H1 (cell line): ENCODE results near the gene TM4SF18. TPM values are rescaled to one million over a fixed set of nuclear protein-coding genes. Genes with fewer than 3 reads are reported as not detected.

Source experiments
- CTCF ChIA-PET: fragments of 300-600 bp; sonication (Branson Sonifier 250); formaldehyde crosslinking; loops from one replicate; lab custom pipeline; 2021; ENCODE audit not compliant: partially characterized antibody; lab: Charles Lee
- POLR2A ChIA-PET: fragments of 300-600 bp; sonication (Branson Sonifier 250); formaldehyde crosslinking; loops from one replicate; lab custom pipeline; 2021; ENCODE audit warnings: inconsistent platforms; ENCODE audit not compliant: partially characterized antibody; lab: Charles Lee
- DNase-seq, 2 experiments: peaks; one replicate each; pipeline versions ENCODE4 v3.0.0 to v3.0.0-alpha.2; 2010 to 2022; ENCODE audit warnings: low spot score in 2 of 2, low read depth in 1 of 2, mixed read lengths in 1 of 2
- FAIRE-seq: peaks from 2 replicates; lab custom pipeline; 2011; peaks lifted over from hg19 to GRCh38; lab: Jason Lieb, UNC
- H2AFZ ChIP-seq: 2 replicates; pipeline ENCODE4 v1.8.1; 2012; ENCODE audit warnings: low read length, inconsistent platforms
- H2AK5ac ChIP-seq: 2 replicates; pipeline ENCODE4 v1.6.1; 2013; ENCODE audit warnings: low read depth, low read length
- H2BK120ac ChIP-seq: replicated peaks from 2 replicates; pipeline ENCODE3; 2013; ENCODE audit warnings: low read depth, low read length, inconsistent platforms
- H2BK12ac ChIP-seq: 2 replicates; pipeline ENCODE4 v1.6.1; 2013; ENCODE audit warnings: low read depth, low read length
- H2BK15ac ChIP-seq: 2 replicates; pipeline ENCODE4 v1.6.1; 2013; ENCODE audit warnings: low read length
- H2BK20ac ChIP-seq: 2 replicates; pipeline ENCODE4 v1.6.1; 2013; ENCODE audit warnings: low read length
- H2BK5ac ChIP-seq: 2 replicates; pipeline ENCODE4 v1.6.1; 2013; ENCODE audit warnings: low read depth, low read length
- H3K14ac ChIP-seq: 2 replicates; pipeline ENCODE4 v1.6.1; 2013; ENCODE audit warnings: inconsistent platforms; ENCODE audit not compliant: insufficient read length
- H3K18ac ChIP-seq: 2 replicates; pipeline ENCODE4 v1.6.1; 2013; ENCODE audit warnings: low read length; ENCODE audit errors: extremely low read depth
- H3K23ac ChIP-seq: 2 replicates; pipeline ENCODE4 v1.6.1; 2013; ENCODE audit warnings: inconsistent platforms; ENCODE audit not compliant: insufficient read length
- H3K23me2 ChIP-seq: 2 replicates; pipeline ENCODE4 v1.6.1; 2013; ENCODE audit warnings: low read depth, low read length
- H3K27ac ChIP-seq: 2 replicates; pipeline ENCODE4 v1.6.1; 2011; ENCODE audit warnings: low read depth, low read length, inconsistent platforms
- H3K27me3 ChIP-seq, 4 experiments: replicated peaks in 1 of 4; 1 replicate in 1 of 4; 2 replicates in 3 of 4; pipeline versions ENCODE4 v1.6.1 to v1.8.1; 2011 to 2013; ENCODE audit warnings: low read length in 3 of 4, mild to moderate bottlenecking in 3 of 4, inconsistent platforms in 2 of 4, mixed read lengths in 2 of 4, moderate library complexity in 1 of 4; ENCODE audit not compliant: control insufficient read depth in 3 of 4, insufficient read depth in 3 of 4; ENCODE audit errors: extremely low read depth in 1 of 4
- H3K36me3 ChIP-seq, 4 experiments: 2 replicates each; pipeline versions ENCODE4 v1.6.1 to v1.8.1; 2011 to 2013; ENCODE audit warnings: mild to moderate bottlenecking in 4 of 4, low read length in 3 of 4, moderate library complexity in 2 of 4, control low read depth in 1 of 4, inconsistent platforms in 1 of 4; ENCODE audit not compliant: insufficient read depth in 4 of 4, control insufficient read depth in 2 of 4
- H3K4ac ChIP-seq: replicated peaks from 2 replicates; pipeline ENCODE3; 2013; ENCODE audit warnings: low read length, low read depth, mixed read lengths, inconsistent platforms; ENCODE audit not compliant: insufficient read length
- H3K4me1 ChIP-seq, 4 experiments: replicated peaks in 1 of 4; 1 replicate in 1 of 4; 2 replicates in 3 of 4; pipeline versions ENCODE4 v1.6.1 to v1.8.1; 2011 to 2013; ENCODE audit warnings: low read length in 3 of 4, inconsistent platforms in 2 of 4, mixed read lengths in 1 of 4; ENCODE audit not compliant: insufficient read depth in 4 of 4, control insufficient read depth in 3 of 4
- H3K4me2 ChIP-seq, 2 experiments: 2 replicates each; pipeline versions ENCODE4 v1.6.1 to v1.8.1; 2011 to 2013; ENCODE audit warnings: low read depth in 2 of 2, low read length in 2 of 2, control low read depth in 1 of 2, inconsistent platforms in 1 of 2, mild to moderate bottlenecking in 1 of 2; ENCODE audit not compliant: insufficient read depth in 1 of 2
- H3K4me3 ChIP-seq, 4 experiments: fragments of 200-600, 300-600 bp in 1 of 4; sonication (generic), shearing (Covaris generic), sonication (Bioruptor Twin) in 1 of 4; 2 replicates each; pipeline versions ENCODE4 v1.5.1 to v1.8.1; 2011 to 2016; ENCODE audit warnings: low read length in 4 of 4, low read depth in 3 of 4, control low read depth in 2 of 4, inconsistent platforms in 2 of 4, mild to moderate bottlenecking in 2 of 4, mixed read lengths in 1 of 4, moderate library complexity in 1 of 4; ENCODE audit not compliant: insufficient read depth in 2 of 4; ENCODE audit errors: extremely low read depth in 1 of 4
- H3K56ac ChIP-seq: replicated peaks from 2 replicates; pipeline ENCODE3; 2013; ENCODE audit warnings: low read depth, mild to moderate bottlenecking, mixed read lengths, low read length, inconsistent platforms; ENCODE audit not compliant: insufficient read length
- H3K79me1 ChIP-seq: 2 replicates; pipeline ENCODE4 v1.6.1; 2013; ENCODE audit warnings: low read depth, low read length, control low read depth
- H3K79me2 ChIP-seq, 2 experiments: 2 replicates each; pipeline versions ENCODE4 v1.6.1 to v1.8.1; 2012 to 2013; ENCODE audit warnings: low read length in 2 of 2, mild to moderate bottlenecking in 2 of 2, inconsistent platforms in 1 of 2; ENCODE audit not compliant: insufficient read depth in 2 of 2, control insufficient read depth in 1 of 2
- H3K9ac ChIP-seq, 4 experiments: replicated peaks in 1 of 4; 1 replicate in 1 of 4; 2 replicates in 3 of 4; pipeline versions ENCODE4 v1.6.1 to v1.8.1; 2011 to 2013; ENCODE audit warnings: low read depth in 3 of 4, low read length in 3 of 4, control low read depth in 2 of 4, mild to moderate bottlenecking in 2 of 4, moderate library complexity in 2 of 4, inconsistent platforms in 1 of 4; ENCODE audit errors: extremely low read depth in 1 of 4
- H3K9me3 ChIP-seq, 2 experiments: 2 replicates each; pipeline versions ENCODE4 v1.6.1 to v1.8.1; 2012 to 2013; ENCODE audit warnings: mild to moderate bottlenecking in 2 of 2, moderate library complexity in 2 of 2, control low read depth in 1 of 2, inconsistent platforms in 1 of 2, low read depth in 1 of 2, low read length in 1 of 2, mixed read lengths in 1 of 2; ENCODE audit not compliant: insufficient read depth in 2 of 2
- H4K20me1 ChIP-seq, 2 experiments: replicated peaks in 1 of 2; 2 replicates each; pipeline versions ENCODE3 to v1.8.1; 2011 to 2013; ENCODE audit warnings: inconsistent platforms in 2 of 2, low read length in 2 of 2, mild to moderate bottlenecking in 1 of 2; ENCODE audit not compliant: insufficient read depth in 2 of 2, control insufficient read depth in 1 of 2
- H4K5ac ChIP-seq: 2 replicates; pipeline ENCODE4 v1.6.1; 2013; ENCODE audit warnings: low read length, low read depth, mixed read lengths, inconsistent platforms; ENCODE audit not compliant: insufficient read length
- H4K8ac ChIP-seq: 2 replicates; pipeline ENCODE4 v1.8.0; 2013; ENCODE audit warnings: mild to moderate bottlenecking, moderate library complexity, low read length, inconsistent platforms; ENCODE audit not compliant: insufficient read depth; ENCODE audit errors: extremely low read depth
- H4K91ac ChIP-seq: replicated peaks from 2 replicates; pipeline ENCODE3; 2013; ENCODE audit warnings: low read length, mixed read lengths, inconsistent platforms; ENCODE audit not compliant: insufficient read length
- CBX8 ChIP-seq: fragments of 300-800, 300-1000 bp; sonication (generic); IDR thresholded peaks from 2 replicates; pipeline ENCODE4 v1.7.1; 2016; ENCODE audit warnings: low read depth, low read length, borderline replicate concordance
- CTCF ChIP-seq, 3 experiments: IDR thresholded peaks; 1 replicate in 2 of 3; 2 replicates in 1 of 3; pipeline versions ENCODE4 v1.5.1 to v1.6.1; 2011; ENCODE audit warnings: low read length in 3 of 3, mild to moderate bottlenecking in 3 of 3, inconsistent platforms in 2 of 3, low read depth in 1 of 3, moderate library complexity in 1 of 3; ENCODE audit not compliant: insufficient read depth in 1 of 3; ENCODE audit errors: control extremely low read depth in 1 of 3
- HDAC2 ChIP-seq, 2 experiments: fragments of 300-600 bp in 1 of 2; sonication (generic) in 1 of 2; IDR thresholded peaks; 2 replicates each; pipeline ENCODE4 v1.6.1; 2011 to 2012; ENCODE audit warnings: low read depth in 2 of 2, low read length in 2 of 2, mild to moderate bottlenecking in 2 of 2, moderate library complexity in 2 of 2, borderline replicate concordance in 1 of 2, inconsistent platforms in 1 of 2
- HDAC6 ChIP-seq: IDR thresholded peaks from one replicate; pipeline ENCODE4 v1.7.1; 2012; ENCODE audit warnings: low read depth, mild to moderate bottlenecking, inconsistent platforms, low read length, moderate library complexity
- POU5F1 ChIP-seq: IDR thresholded peaks from 2 replicates; pipeline ENCODE4 v1.6.1; 2011; ENCODE audit warnings: low read depth, mild to moderate bottlenecking, low read length, moderate library complexity
- RFX5 ChIP-seq: IDR thresholded peaks from 2 replicates; pipeline ENCODE4 v1.6.1; 2011; ENCODE audit warnings: low read depth, low read length, improper control_type of control experiment, borderline replicate concordance
- RXRA ChIP-seq: IDR thresholded peaks from 2 replicates; pipeline ENCODE4 v1.6.1; 2011; ENCODE audit warnings: low read depth, mild to moderate bottlenecking, low read length, moderate library complexity; ENCODE audit not compliant: insufficient read depth
- SRF ChIP-seq: IDR thresholded peaks from 2 replicates; pipeline ENCODE4 v1.6.1; 2011; ENCODE audit warnings: mild to moderate bottlenecking, low read depth, low read length, moderate library complexity
- YY1 ChIP-seq: IDR thresholded peaks from 2 replicates; pipeline ENCODE4 v1.6.1; 2011; ENCODE audit warnings: low read depth, mild to moderate bottlenecking, low read length
- WGBS, 2 experiments: shearing (Covaris generic) in 1 of 2; methylation state at CpG; one replicate each; pipeline versions ENCODE4 v1.1.6 to v1.1.7; 2013 to 2015; ENCODE audit warnings: low lambda C conversion rate in 2 of 2, mixed read lengths in 2 of 2, inconsistent platforms in 1 of 2, low coverage in 1 of 2, missing lambda C conversion rate in 1 of 2; ENCODE audit not compliant: insufficient replicate concordance in 2 of 2, insufficient coverage in 1 of 2, insufficient read length in 1 of 2; ENCODE audit errors: extremely low coverage in 1 of 2, missing lambda C conversion rate in 1 of 2; 5-methylcytosine and 5-hydroxymethylcytosine counted together
- polyA plus RNA-seq, 7 experiments: library from polyadenylated mRNA; depleted of rRNA in 3 of 7; stranded (reverse) in 5 of 7; unstranded in 2 of 7; fragments of >200 nt in 5 of 7; fragments of 200-250 nt in 2 of 7; gene quantifications; 1 replicate in 5 of 7; 2 replicates in 1 of 7; 4 replicates in 1 of 7; pipeline versions ENCODE4 v1.2.1 to v1.2.3, GENCODE V29; 2011 to 2013; ENCODE audit warnings: missing spikeins in 2 of 7, mixed read lengths in 2 of 7
- total RNA-seq: library from RNA; stranded (reverse); fragmentation: NEBNext Ultra II Directional; extraction: Animal tissue kit (Norgen Biotek cat#: 25700); gene quantifications from 2 replicates; pipeline ENCODE4 v1.2.1, GENCODE V29; 2021

The TM4SF18 gene
- total and polyA plus RNA-seq, 2 of the 8 experiments (the other 6 are each of a cell fraction or from before 2014, with no cell fraction given), result 2.9 to 13.6 TPM

GRCh38 chr3:149366941-149367840, 33.8 kb upstream of the TM4SF18 start:
- FAIRE-seq (no peak), DNase-seq (no peak)
- H2BK15ac ChIP-seq, result no peak overlapping the region
- no peak overlapping the region for H2AFZ ChIP-seq
- H4K20me1 ChIP-seq, result no peaks in the 10 kb centered on the region
- H3K56ac ChIP-seq, result no peak overlapping the region
- H3K4me2 ChIP-seq, result no peak overlapping the region
- CTCF ChIA-PET, result interaction anchor here (0.9 to 1.3 kb wide), 4 partner anchors 11 to 127 kb away, joined by 3 to 5 read pairs (median 5); no protein-coding TSS in a partner anchor
- H2BK12ac ChIP-seq, result no peak overlapping the region
- no peak overlapping the region for H2BK5ac ChIP-seq
- H3K27me3 ChIP-seq, result no peaks in the 10 kb centered on the region
- H3K27ac ChIP-seq, result no peak overlapping the region
- H3K14ac ChIP-seq, result no peak overlapping the region
- no peak overlapping the region for H4K91ac ChIP-seq
- H4K5ac ChIP-seq, result no peak overlapping the region
- no peak overlapping the region for H3K18ac ChIP-seq
- no peaks in the 10 kb centered on the region for H3K79me1 ChIP-seq
- H2BK20ac ChIP-seq, result no peak overlapping the region
- H3K23ac ChIP-seq, result no peak overlapping the region
- H3K36me3 ChIP-seq, result no peaks in the 10 kb centered on the region
- POLR2A ChIA-PET, result no interaction called here
- peaks cover 1 to 24% (median 20%) of the 10 kb centered on the region in 4 experiments for H3K4me1 ChIP-seq
- no peaks in the 10 kb centered on the region for H3K9me3 ChIP-seq
- H3K9ac ChIP-seq, result no peak overlapping the region
- H4K8ac ChIP-seq, result no peak overlapping the region
- H3K23me2 ChIP-seq, result no peaks in the 10 kb centered on the region; the same call in 1 of the 2 replicates
- H3K79me2 ChIP-seq, result no peaks in the 10 kb centered on the region
- 77% methylated on average over 3 of the region's 3 CpGs; no CpG with 5 or more reads in 1 of the 2 experiments for WGBS, 2 experiments
- no peak overlapping the region for H2BK120ac ChIP-seq
- no peak overlapping the region for H3K4ac ChIP-seq
- no peak overlapping the region for H3K4me3 ChIP-seq
- no peak overlapping the region for H2AK5ac ChIP-seq
- TF ChIP-seq CTCF (IDR thresholded peaks at IDR 0.05; ENCODE audit: control extremely low read depth in 1 of 3, insufficient read depth in 1 of 3, low read depth in 1 of 3, low read length in 3 of 3) (no peak), RFX5 (no peak), HDAC2 (IDR thresholded peaks at IDR 0.05; ENCODE audit: borderline replicate concordance in 1 of 2, low read depth in 2 of 2, low read length in 2 of 2) (no peak), YY1 (no peak), SRF (no peak), POU5F1 (no peak), HDAC6 (no peak), CBX8 (no peak), RXRA (no peak)
